Left renal cortex interstitium (tissue), 4 donors: ENCODE results near the gene CDON. TPM values are rescaled to one million over a fixed set of nuclear protein-coding genes. Genes with fewer than 3 reads are reported as not detected.

ENCODE experiments used
- DNase-seq, 4 donors: peaks; one replicate each; pipeline ENCODE4 v3.0.0-alpha.2; 2013; ENCODE audit warnings: low read depth in 4 of 4, low spot score in 2 of 4, missing footprints in 1 of 4
- polyA plus RNA-seq, 4 donors: library from polyadenylated mRNA; unstranded; fragments of 120-200 nt; gene quantifications; one replicate each; pipeline ENCODE4 v1.2.1, GENCODE V29; 2013; ENCODE audit not compliant: insufficient read length in 4 of 4

The CDON gene
- polyA plus RNA-seq, 4 donors = 17.9 to 29.2 (median 22.9) TPM

- DNase-seq = no peak
Observed at GRCh38 chr11:125959511-125959910, 103.2 kb downstream of the CDON start.

- no peak for DNase-seq
Observed at GRCh38 chr11:125958872-125959400, 103.7 kb downstream of the CDON start.

DNA sequence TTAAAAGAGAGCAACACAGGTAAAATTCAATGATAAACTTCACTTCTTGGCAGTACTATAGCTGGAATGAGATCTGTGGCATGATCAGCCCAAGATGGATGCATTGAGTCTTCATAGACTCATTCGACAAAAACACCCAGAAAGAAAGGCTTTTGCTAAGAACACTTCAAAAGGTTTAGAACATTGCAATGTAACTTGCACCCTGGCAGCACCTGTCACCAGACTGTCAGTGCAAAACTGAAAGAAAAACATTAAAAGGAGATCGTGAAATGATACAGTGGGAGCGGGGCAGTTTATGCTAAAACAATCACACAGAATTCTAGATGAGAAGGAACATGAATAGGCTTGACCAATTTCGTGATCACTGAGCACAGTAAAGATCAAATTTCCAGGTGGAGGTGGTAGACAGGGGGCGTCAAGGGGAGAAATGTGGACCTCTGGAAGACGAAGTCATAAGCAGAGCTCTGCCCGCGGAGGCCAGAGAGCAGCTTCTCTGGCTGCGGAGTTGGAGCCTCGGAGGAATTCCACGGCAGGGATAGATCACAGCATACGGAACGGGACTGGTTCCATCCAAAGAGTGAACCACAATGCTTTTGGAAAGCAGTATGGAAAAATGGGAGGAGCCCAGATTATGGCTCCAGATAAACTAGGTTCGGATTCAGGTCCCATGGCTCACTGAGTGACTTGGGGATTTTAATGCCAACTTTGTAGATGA is 104.9 kb downstream of the CDON start:
- DNase-seq = no peak

DNA sequence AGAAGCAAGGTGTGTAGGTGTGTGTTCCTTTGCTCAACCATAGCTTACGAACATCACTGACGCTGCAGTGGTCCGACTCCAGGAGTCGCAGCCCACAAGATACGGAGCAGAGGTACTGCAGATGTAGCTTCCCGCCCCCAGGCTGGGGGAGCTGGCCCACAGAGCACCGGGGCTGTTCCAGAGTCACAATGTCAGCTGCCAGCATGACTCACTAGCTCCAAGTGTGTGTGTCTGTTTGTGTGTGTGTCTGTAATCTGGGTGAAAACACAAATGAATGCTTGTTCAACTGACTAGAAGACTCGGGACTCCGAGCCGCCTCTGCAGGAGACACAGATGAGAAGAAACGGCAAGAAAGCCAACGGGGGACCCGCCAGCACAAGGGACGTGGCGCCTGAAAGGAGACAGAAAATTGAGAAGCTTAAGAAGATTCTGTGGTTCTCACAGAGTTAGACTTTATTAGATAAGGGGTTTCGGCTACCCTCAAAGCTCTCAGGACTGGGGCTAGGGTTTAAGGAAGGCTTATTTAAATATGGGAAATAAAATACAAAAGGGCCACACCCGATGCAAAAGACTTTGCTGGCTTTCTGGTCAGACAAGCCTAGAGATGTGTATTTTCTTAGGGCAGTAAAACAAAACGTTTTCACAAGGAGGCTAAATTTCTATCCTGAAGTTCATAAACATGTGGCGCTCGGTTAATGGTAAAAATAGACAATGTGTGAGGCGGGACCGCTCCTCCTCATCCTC is 106.1 kb downstream of the CDON start:
- DNase-seq = no peak

- no peak for DNase-seq
Observed at GRCh38 chr11:125955856-125956255, 106.8 kb downstream of the CDON start.

DNA sequence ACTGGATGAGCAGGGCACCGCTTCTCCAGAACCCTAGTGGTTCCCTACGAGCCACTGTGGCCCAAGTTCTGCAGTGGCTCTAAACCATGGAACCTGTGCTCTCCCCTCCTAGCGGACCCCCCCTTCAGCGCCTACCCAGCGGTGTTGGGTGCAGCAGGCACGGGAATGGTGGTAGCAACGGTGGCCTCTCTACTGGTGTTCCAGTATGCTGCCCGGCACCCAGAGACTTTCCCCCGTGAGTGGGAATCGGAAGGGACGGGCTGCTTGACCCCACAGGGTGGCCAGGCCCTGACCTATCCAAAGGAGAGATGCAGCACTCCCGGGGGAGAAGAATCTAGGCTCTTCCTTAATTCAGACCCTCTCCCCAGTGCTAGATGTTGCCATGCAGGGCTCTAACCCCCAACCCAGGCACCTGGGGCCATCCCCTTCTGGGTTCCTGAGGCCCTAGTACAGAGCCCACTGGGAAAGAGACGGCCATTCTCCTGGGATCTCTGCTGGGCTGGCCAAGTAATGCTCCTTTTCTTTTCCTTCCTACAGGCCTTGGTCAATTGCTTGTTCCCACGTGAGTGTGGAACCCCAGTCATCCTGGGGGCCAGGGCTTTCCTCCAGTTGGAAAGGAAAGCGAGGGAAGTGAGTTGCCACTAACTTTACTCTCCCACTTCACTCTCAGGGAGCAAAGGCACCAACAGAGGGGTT is 107.6 kb downstream of the CDON start:
- DNase-seq = no peak

GRCh38 chr11:125954123-125954944 is 108.3 kb downstream of the CDON start:
- no peak for DNase-seq

DNA sequence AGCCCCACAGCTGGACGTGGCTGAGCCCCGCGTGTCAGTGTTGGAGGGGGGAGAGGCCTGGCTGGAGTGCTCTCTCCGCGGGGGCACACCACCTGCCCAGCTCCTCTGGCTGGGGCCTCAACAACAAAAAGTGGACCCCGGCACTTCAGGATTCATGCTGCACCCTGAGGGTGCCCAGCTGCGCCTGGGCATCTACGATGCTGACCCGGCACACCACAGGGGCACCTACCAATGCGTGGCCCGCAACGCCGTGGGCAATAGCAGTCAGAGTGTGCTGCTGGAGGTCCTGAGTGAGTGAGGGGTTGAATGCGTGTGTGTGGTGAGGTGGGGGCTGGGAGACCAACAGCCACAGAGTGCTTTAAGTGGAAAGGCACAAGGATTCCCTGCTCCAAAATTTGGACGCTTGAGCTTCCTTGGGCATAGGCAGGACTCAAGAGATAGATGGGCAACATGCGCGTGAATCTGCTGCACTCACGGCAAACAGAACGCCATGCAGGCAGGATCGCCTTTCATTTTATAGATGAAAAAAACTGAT is 109.2 kb downstream of the CDON start:
- no peak for DNase-seq

GRCh38 chr11:125952973-125953372 is 109.7 kb downstream of the CDON start:
- no peak for DNase-seq

- no peak for DNase-seq
Observed at GRCh38 chr11:125952559-125952958, 110.1 kb downstream of the CDON start.

DNA sequence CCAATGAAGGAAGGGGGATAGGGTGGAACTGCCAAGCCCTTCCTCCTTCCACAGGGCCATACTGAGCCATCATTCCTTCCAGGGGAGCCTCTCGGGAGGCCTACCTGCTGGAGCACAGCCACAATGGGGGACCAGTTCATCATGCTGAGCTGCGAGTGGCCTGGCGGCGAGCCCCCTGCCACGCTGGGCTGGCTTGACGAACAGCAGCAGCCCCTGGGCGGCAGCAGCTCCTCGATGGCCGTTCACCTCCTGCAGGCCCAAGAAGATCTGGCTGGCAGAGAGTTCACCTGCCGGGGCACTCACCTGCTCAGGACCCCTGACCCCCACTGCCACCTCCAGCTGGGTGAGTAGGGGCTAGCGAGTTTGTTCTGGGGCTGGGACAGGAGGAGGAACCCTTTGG is 110.9 kb downstream of the CDON start:
- no peak for DNase-seq

DNA sequence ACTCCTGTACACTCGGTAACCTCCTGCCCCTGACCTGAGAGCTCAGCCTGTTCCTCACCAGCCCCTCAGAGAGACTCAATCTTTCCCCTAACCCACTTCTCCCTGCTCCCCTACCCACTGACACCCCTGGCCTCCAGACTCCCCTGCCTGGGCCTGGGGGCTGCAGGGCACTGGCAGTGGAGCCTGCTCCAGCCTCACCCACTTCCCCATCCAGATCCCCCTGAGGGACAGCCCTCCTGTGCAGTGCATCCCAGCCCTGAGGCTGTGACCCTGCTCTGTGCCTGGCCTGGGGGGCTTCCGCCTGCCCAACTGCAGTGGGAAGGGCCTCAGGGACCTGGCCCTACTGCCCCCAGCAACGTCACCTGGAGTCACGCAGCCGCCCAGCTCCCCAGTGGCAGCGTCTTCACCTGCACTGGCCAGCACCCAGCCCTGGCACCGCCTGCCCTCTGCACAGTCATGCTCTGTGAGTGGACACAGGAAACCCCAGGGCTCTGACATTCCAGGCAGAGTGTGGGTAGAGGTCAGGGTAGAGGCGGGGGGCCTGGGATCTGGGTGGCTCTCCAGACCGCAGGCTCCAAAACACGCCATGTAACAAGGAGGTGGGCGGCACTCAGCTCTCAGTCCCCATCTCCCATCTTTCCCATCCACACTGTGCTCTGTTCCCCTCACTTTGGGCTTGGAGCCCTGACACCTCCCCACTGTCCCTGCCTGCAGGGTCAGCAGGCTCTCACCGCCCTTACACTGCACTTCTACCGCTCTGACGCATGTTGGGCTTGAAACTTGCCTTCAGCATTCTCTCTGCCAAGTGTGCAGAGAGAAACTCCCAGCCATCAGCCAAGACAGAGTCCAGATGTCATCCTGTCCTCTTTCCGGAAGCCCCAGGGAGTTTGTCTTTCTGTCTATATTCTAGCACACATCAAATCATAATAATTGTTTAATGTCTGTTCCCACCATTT is 111.7 kb downstream of the CDON start:
- DNase-seq = peak in 1 of 4 donors; percentile 33

GRCh38 chr11:125950178-125950490 is 112.5 kb downstream of the CDON start:
- no peak for DNase-seq

DNA sequence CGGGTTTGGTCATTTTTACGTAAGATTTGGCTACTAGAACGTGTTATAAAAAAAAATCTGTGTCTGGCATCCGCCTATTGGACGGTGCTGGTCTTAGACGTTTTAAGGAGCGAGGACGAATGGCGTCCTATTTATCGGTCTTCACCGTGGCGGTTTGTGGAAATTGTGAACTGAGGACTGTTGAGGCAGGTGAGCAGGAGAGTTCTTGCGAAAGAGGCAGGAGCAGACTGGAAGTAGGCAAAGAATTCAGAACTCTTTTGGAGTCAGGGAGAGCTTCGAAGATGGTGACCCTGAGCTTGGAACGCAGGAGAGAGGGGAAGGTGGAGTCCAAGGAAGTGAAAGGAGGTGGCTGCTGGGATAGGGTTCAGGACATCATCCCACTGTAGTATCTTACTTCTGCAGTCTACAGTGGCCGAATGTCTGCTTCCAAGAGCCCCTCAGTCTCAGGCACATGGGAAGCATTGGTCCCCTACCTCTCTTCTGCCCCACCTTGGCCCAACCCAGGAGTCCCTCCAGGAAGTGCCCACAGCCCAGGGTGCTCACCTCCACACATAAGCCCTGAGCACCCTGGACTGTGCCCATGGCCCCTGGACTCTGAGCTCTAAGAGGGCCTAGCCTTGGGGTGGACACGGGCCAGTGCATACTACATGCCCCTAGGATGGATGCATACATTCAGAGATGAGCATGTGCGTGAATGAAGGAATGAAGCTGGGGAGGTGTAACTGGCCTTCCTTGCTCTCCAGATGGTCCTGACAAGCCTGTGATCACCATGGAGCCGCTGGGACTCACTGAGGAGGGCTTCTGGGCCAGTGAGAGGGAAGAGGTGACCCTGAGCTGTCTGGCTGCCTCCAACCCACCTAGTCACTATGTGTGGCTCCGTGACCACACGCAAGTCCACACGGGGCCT is 113.1 kb downstream of the CDON start:
- no peak for DNase-seq

- no peak for DNase-seq
Observed at GRCh38 chr11:125948278-125949051, 114.2 kb downstream of the CDON start.

GRCh38 chr11:125947419-125948277 is 115.0 kb downstream of the CDON start:
- no peak for DNase-seq
